B cell (primary cell): ENCODE results near the gene NGEF. TPM values are rescaled to one million over a fixed set of nuclear protein-coding genes. Genes with fewer than 3 reads are reported as not detected.

Experiments used
- ATAC-seq: fragments of 200-7000 bp; cut with Tn5 transposase; one replicate; pipeline ENCODE4 v1.10.0; 2021; ENCODE audit warnings: low read depth, mild to moderate bottlenecking, moderate number of reproducible peaks, moderate library complexity
- CTCF ChIA-PET: fragments of 350-600 bp; sonication (Branson Sonifier 250); formaldehyde crosslinking; loops from one replicate; lab custom pipeline; 2021; ENCODE audit warnings: antibody characterized with exemption, inconsistent platforms; lab: Charles Lee
- POLR2A ChIA-PET: fragments of 350-600 bp; sonication (Branson Sonifier 250); formaldehyde crosslinking; loops from one replicate; lab custom pipeline; 2021; ENCODE audit warnings: antibody characterized with exemption; lab: Charles Lee
- DNase-seq: peaks from one replicate; pipeline ENCODE4 v3.0.0; 2013
- H2AFZ ChIP-seq: 2 replicates; pipeline ENCODE4 v1.6.1; 2012; ENCODE audit warnings: mild to moderate bottlenecking, low read depth, low read length; ENCODE audit not compliant: insufficient read depth, poor library complexity, severe bottlenecking
- H3K27ac ChIP-seq, 2 donors: 1 replicate in 1 of 2; 2 replicates in 1 of 2; pipeline ENCODE4 v1.5.1; 2012 to 2013; ENCODE audit warnings: low read length in 2 of 2, mild to moderate bottlenecking in 2 of 2, moderate library complexity in 1 of 2
- H3K27me3 ChIP-seq, 4 experiments: fragments of 200-600 bp in 1 of 4; sonication (generic) in 1 of 4; replicated peaks in 1 of 4; 1 replicate in 2 of 4; 2 replicates in 2 of 4; pipeline versions ENCODE4 v1.6.1 to v1.7.0; 2013 to 2016; ENCODE audit warnings: low read length in 3 of 4, mild to moderate bottlenecking in 2 of 4, mixed read lengths in 1 of 4, moderate library complexity in 1 of 4; ENCODE audit not compliant: insufficient read depth in 4 of 4, control insufficient read depth in 3 of 4; ENCODE audit errors: control extremely low read depth in 1 of 4
- H3K36me3 ChIP-seq, 2 experiments: replicated peaks in 1 of 2; 1 replicate in 1 of 2; 2 replicates in 1 of 2; pipeline versions ENCODE4 v1.6.1 to v1.7.1; 2013; ENCODE audit warnings: low read length in 1 of 2; ENCODE audit not compliant: insufficient read depth in 2 of 2, control insufficient read depth in 1 of 2; ENCODE audit errors: control extremely low read depth in 1 of 2, extremely low read depth in 1 of 2
- H3K4me1 ChIP-seq, 2 donors: fragments of 200-600 bp in 1 of 2; sonication (generic) in 1 of 2; 1 replicate in 1 of 2; 2 replicates in 1 of 2; pipeline versions ENCODE4 v1.5.1 to v1.6.1; 2013 to 2017; ENCODE audit warnings: low read length in 2 of 2; ENCODE audit not compliant: control insufficient read depth in 2 of 2, insufficient read depth in 2 of 2
- H3K4me2 ChIP-seq: replicated peaks from 2 replicates; pipeline ENCODE3; 2012; ENCODE audit warnings: mild to moderate bottlenecking, low read depth, low read length; ENCODE audit not compliant: poor library complexity, severe bottlenecking
- H3K4me3 ChIP-seq, 5 experiments: fragments of 200-600 bp in 1 of 5; sonication (generic) in 1 of 5; 1 replicate in 3 of 5; 2 replicates in 2 of 5; pipeline versions ENCODE4 v1.5.1 to v1.7.0; 2011 to 2016; ENCODE audit warnings: low read length in 4 of 5, mild to moderate bottlenecking in 4 of 5, low read depth in 2 of 5, control low read depth in 1 of 5, moderate library complexity in 1 of 5; ENCODE audit not compliant: insufficient read depth in 1 of 5; ENCODE audit errors: control extremely low read depth in 1 of 5, extremely low read depth in 1 of 5
- H3K79me2 ChIP-seq: fragments of 200-600 bp; sonication (generic); one replicate; pipeline ENCODE4 v1.6.0; 2016; ENCODE audit warnings: low read length; ENCODE audit not compliant: control insufficient read depth, insufficient read depth
- H3K9ac ChIP-seq: fragments of 200-600 bp; sonication (generic); 2 replicates; pipeline ENCODE4 v1.6.1; 2017; ENCODE audit warnings: mild to moderate bottlenecking, low read length, moderate library complexity
- H3K9me3 ChIP-seq, 3 donors: one replicate each; pipeline versions ENCODE4 v1.6.1 to v1.7.1; 2013; ENCODE audit warnings: low read length in 2 of 3; ENCODE audit not compliant: control insufficient read depth in 2 of 3, insufficient read depth in 1 of 3; ENCODE audit errors: control extremely low read depth in 1 of 3
- H4K20me1 ChIP-seq: 2 replicates; pipeline ENCODE4 v1.6.0; 2012; ENCODE audit warnings: mild to moderate bottlenecking, low read length; ENCODE audit not compliant: insufficient read depth, control insufficient read depth, poor library complexity, severe bottlenecking
- H3K27ac Mint-ChIP-seq: one replicate; pipeline ENCODE4 v1.8.0; 2021; ENCODE audit warnings: mixed read lengths
- H3K27me3 Mint-ChIP-seq: one replicate; pipeline ENCODE4 v1.8.0; 2021; ENCODE audit warnings: mixed read lengths
- H3K4me1 Mint-ChIP-seq: one replicate; pipeline ENCODE4 v1.8.0; 2021; ENCODE audit warnings: mixed read lengths
- H3K4me3 Mint-ChIP-seq: one replicate; pipeline ENCODE4 v1.8.0; 2021; ENCODE audit warnings: mixed read lengths
- H3K9me3 Mint-ChIP-seq: one replicate; pipeline ENCODE4 v1.8.0; 2022; ENCODE audit warnings: mixed read lengths; ENCODE audit not compliant: insufficient read depth
- EZH2 ChIP-seq: IDR thresholded peaks from 2 replicates; pipeline ENCODE4 v1.6.1; 2012; ENCODE audit warnings: borderline replicate concordance, low read depth, mild to moderate bottlenecking, moderate library complexity, low read length; ENCODE audit not compliant: insufficient read depth, poor library complexity, severe bottlenecking
- WGBS: methylation state at CpG from one replicate; pipeline ENCODE4 v1.1.5; 2013; ENCODE audit warnings: missing lambda C conversion rate; ENCODE audit not compliant: insufficient coverage; 5-methylcytosine and 5-hydroxymethylcytosine counted together
- intact Hi-C: fragments of 100-400 bp; cut with micrococcal nuclease; formaldehyde crosslinking; loops from one replicate; pipeline ENCODE4 v1.10.0; 2022
- polyA plus RNA-seq: library from polyadenylated mRNA; depleted of rRNA; stranded (reverse); fragments of >200 nt; gene quantifications from 2 replicates; pipeline ENCODE4 v1.2.3, GENCODE V29; 2012
- total RNA-seq, 2 donors: library from RNA; stranded (reverse); fragments of 120-200 nt in 1 of 2; gene quantifications; 1 replicate in 1 of 2; 2 replicates in 1 of 2; pipeline versions ENCODE4 v1.2.3 to v1.2.4, GENCODE V29; 2013 to 2022
- TF ChIP-seq, protein P1 (sequence below): fragments of 200-600 bp; IDR thresholded peaks from one replicate; pipeline ENCODE4 v1.8.0; 2022; ENCODE audit warnings: antibody characterized with exemption, mild to moderate bottlenecking

The NGEF gene
- total and polyA plus RNA-seq, 2 donors (not counting 1 experiment from before 2014, with no cell fraction given) = not detected

DNA sequence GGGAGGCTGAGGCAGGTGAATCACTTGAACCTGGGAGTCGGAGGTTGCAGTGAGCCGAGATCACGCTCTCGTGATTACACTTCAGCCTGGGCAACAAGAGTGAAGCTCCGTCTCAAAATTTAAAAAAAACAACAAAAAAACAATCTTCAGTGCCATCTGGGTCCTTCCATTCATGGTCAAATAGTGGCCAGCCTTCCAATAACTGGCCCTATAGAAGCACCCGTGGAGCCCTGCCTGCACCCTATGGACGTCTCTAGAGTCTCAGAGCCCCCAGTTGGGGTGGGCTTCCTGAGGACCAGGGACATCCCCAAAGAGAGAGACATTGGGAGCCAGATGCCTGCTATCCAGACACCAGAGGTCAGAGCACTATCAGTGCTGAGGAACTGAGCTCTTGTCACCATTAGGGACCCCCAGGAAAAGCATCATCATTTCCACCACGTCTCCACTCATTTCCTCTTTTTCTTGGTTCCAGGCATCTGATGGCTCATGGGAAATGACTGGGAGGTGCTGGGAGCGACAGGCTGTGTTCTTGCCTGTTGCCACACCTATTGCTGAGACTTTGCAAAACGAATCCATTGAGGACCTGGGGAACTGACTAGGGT lies 28.8 kb upstream of the NGEF start:
- H3K4me2 ChIP-seq = no peak overlapping the region
- H3K27ac ChIP-seq = no peak overlapping the region
- no peak overlapping the region for H3K4me3 ChIP-seq
- H3K9ac ChIP-seq = no peak overlapping the region
- DNase-seq (no peak), ATAC-seq (no peak)
- POLR2A ChIA-PET = no interaction called here
- H3K4me1 ChIP-seq = no peaks in the 10 kb centered on the region
- Mint-ChIP-seq H3K27ac (no peak overlapping the region), H3K27me3 (peaks cover 17% of the 10 kb centered on the region), H3K9me3 (no peaks in the 10 kb centered on the region), H3K4me1 (no peaks in the 10 kb centered on the region), H3K4me3 (no peak overlapping the region)
- TF ChIP-seq EZH2 = no peak
- TF ChIP-seq, protein P1, sequence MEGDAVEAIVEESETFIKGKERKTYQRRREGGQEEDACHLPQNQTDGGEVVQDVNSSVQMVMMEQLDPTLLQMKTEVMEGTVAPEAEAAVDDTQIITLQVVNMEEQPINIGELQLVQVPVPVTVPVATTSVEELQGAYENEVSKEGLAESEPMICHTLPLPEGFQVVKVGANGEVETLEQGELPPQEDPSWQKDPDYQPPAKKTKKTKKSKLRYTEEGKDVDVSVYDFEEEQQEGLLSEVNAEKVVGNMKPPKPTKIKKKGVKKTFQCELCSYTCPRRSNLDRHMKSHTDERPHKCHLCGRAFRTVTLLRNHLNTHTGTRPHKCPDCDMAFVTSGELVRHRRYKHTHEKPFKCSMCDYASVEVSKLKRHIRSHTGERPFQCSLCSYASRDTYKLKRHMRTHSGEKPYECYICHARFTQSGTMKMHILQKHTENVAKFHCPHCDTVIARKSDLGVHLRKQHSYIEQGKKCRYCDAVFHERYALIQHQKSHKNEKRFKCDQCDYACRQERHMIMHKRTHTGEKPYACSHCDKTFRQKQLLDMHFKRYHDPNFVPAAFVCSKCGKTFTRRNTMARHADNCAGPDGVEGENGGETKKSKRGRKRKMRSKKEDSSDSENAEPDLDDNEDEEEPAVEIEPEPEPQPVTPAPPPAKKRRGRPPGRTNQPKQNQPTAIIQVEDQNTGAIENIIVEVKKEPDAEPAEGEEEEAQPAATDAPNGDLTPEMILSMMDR = no peak
- no peaks in the 10 kb centered on the region for H3K9me3 ChIP-seq
- peaks cover 0 to 4% (median 0%) of the 10 kb centered on the region in 4 experiments for H3K27me3 ChIP-seq
- CTCF ChIA-PET = interaction anchor here (1.1 kb wide), 1 partner anchor 12 kb away, joined by 6 read pairs; no protein-coding TSS in a partner anchor
- H3K36me3 ChIP-seq = no peaks in the 10 kb centered on the region
- intact Hi-C loops = no loop called here
- H2AFZ ChIP-seq = no peak overlapping the region
- no peaks in the 10 kb centered on the region for H3K79me2 ChIP-seq
- H4K20me1 ChIP-seq = no peaks in the 10 kb centered on the region
- 87% methylated on average over 9 of the region's 10 CpGs for WGBS

- H3K4me1 Mint-ChIP-seq = no peaks in the 10 kb centered on the region
- H3K4me1 ChIP-seq = no peaks in the 10 kb centered on the region
- H3K27ac Mint-ChIP-seq = no peak overlapping the region
- no peak overlapping the region for H3K4me3 ChIP-seq
- H3K36me3 ChIP-seq = no peaks in the 10 kb centered on the region
- no peak overlapping the region for H3K9ac ChIP-seq
- H3K27ac ChIP-seq = no peak overlapping the region
- ChIA-PET CTCF (interaction anchor here (1.1 to 2.4 kb wide), 2 partner anchors 13 kb away, joined by 6 to 8 read pairs; no protein-coding TSS in a partner anchor), POLR2A (no interaction called here)
- no peaks in the 10 kb centered on the region for H3K9me3 Mint-ChIP-seq
- no peaks in the 10 kb centered on the region for H3K79me2 ChIP-seq
- TF ChIP-seq, protein P1 = no peak
- TF ChIP-seq EZH2 = no peak
- peaks cover 17% of the 10 kb centered on the region for H3K27me3 Mint-ChIP-seq
- H3K9me3 ChIP-seq = no peaks in the 10 kb centered on the region
- no peak overlapping the region for H3K4me2 ChIP-seq
- no peak overlapping the region for H3K4me3 Mint-ChIP-seq
- ATAC-seq (no peak), DNase-seq (no peak)
- intact Hi-C loops = no loop called here
- H4K20me1 ChIP-seq = no peaks in the 10 kb centered on the region
- H2AFZ ChIP-seq = no peak overlapping the region
- H3K27me3 ChIP-seq = peaks cover 0 to 4% (median 0%) of the 10 kb centered on the region in 4 experiments
- WGBS = 92% methylated on average over 4 of the region's 4 CpGs
Observed at GRCh38 chr2:233040571-233040970, 27.5 kb upstream of the NGEF start.
